Coronary artery (tissue), 2 donors: ENCODE data around the gene JSRP1.

ENCODE experiments used
- DNase-seq: peaks from one replicate; pipeline ENCODE4 v3.0.0-alpha.2; 2017; ENCODE audit warnings: low spot score
- H3K27ac ChIP-seq, 2 donors: fragments of 200-600 bp; sonication (generic); one replicate each; pipeline ENCODE4 v1.5.1; 2016 to 2019
- H3K4me3 ChIP-seq: fragments of 200-600 bp; sonication (generic); 2 replicates; pipeline ENCODE4 v1.5.1; 2016; ENCODE audit warnings: mild to moderate bottlenecking, moderate library complexity
- TF ChIP-seq, protein P1 (sequence below): fragments of 200-600 bp; sonication (generic); IDR thresholded peaks from one replicate; pipeline ENCODE4 v1.5.1; 2019; ENCODE audit warnings: antibody characterized with exemption

The JSRP1 gene

DNA sequence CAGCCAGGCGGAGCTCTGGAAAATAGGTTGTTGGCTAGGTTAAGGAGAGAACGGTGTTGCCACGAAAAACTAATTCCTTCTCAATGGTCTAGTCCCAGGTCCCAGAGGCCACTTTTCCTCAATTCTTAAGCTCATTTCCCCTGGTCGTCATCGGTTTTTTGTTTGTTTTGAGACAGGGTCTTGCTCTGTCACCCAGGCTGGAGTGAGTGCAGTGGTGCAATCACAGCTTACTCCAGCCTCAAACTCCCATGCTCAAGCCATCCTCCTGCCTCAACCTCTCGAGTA lies 18.4 kb downstream of the JSRP1 start:
- DNase-seq = no peak
- TF ChIP-seq, protein P1, sequence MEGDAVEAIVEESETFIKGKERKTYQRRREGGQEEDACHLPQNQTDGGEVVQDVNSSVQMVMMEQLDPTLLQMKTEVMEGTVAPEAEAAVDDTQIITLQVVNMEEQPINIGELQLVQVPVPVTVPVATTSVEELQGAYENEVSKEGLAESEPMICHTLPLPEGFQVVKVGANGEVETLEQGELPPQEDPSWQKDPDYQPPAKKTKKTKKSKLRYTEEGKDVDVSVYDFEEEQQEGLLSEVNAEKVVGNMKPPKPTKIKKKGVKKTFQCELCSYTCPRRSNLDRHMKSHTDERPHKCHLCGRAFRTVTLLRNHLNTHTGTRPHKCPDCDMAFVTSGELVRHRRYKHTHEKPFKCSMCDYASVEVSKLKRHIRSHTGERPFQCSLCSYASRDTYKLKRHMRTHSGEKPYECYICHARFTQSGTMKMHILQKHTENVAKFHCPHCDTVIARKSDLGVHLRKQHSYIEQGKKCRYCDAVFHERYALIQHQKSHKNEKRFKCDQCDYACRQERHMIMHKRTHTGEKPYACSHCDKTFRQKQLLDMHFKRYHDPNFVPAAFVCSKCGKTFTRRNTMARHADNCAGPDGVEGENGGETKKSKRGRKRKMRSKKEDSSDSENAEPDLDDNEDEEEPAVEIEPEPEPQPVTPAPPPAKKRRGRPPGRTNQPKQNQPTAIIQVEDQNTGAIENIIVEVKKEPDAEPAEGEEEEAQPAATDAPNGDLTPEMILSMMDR = no peak
- Histone ChIP-seq H3K4me3 (peak overlapping the region; percentile 98), H3K27ac (no peak overlapping the region)

GRCh38 chr19:2237051-2237868 lies 19.0 kb downstream of the JSRP1 start:
- peak overlapping the region; percentile 98 for H3K4me3 ChIP-seq

DNA sequence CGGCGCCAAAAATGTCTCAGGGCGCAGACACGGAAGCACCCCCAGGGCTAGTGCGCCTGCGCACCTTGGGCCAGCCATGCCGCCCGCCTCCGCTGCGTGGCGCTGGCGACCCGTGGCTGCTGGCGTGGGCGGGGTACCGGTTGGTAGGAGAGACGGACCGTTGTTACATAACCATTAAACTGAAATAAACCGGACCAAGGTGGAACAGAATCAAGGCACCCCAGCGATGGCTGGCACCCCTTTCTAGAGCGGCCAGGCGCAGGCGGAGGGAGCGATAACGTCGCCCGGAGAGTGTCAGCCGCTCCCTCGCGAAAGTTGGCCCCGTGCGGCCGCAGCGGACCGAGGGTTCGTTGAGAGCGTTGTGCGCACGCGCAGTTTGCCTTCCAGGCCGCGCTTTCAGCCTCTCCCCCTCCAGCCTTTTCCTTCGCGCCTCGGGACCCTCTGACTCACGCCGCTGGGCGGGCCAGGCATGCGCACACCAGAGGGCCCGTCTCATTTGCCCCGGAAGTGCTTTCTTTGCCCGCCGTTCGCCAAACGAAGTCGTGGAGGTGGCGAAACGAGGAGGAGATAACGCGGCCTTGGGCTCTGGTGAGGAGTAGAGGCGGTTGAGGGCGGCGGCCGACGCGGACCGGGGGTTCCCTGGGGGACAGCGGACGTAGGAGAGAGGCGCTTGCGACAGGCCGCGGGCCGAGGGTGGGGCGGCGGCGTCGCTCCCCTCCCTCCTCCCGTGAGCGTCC lies 19.7 kb downstream of the JSRP1 start, which contains the start of the genes PLEKHJ1 and SF3A2:
Gene PLEKHJ1, minus strand, starts transcription at position 16 of the 737 bp plus-strand sequence. CDS start 81 bp downstream, outside the sequence.
Gene SF3A2, plus strand, starts transcription at position 511 of the 737 bp plus-strand sequence. CDS start 6,595 bp downstream, outside the sequence.
- Histone ChIP-seq H3K4me3 (peak within 1 kb of the TSS; percentile 98), H3K27ac (peak within 1 kb of the TSS; percentile 98 to 100)
- TF ChIP-seq, protein P1 = peak; percentile 99
- DNase-seq = peak; percentile 98

More at GRCh38 chr19:2237051-2237868, 19.0 kb downstream of the JSRP1 start:
- DNase-seq = no peak
- TF ChIP-seq, protein P1 = no peak
- H3K27ac ChIP-seq = peak overlapping the region; percentile 98 to 100

GRCh38 chr19:2236064-2236313 lies 20.2 kb downstream of the JSRP1 start:
- peak overlapping the region; percentile 98 to 100 for H3K27ac ChIP-seq
- peak overlapping the region; percentile 98 for H3K4me3 ChIP-seq
- TF ChIP-seq, protein P1 = no peak
- DNase-seq = no peak

GRCh38 chr19:2235381-2236063 lies 20.7 kb downstream of the JSRP1 start:
- no peak for DNase-seq
- H3K27ac ChIP-seq = peak overlapping the region; percentile 98 to 100
- TF ChIP-seq, protein P1 = no peak
- H3K4me3 ChIP-seq = peak overlapping the region; percentile 98

GRCh38 chr19:2234996-2235380 lies 21.2 kb downstream of the JSRP1 start:
- DNase-seq = no peak

More at GRCh38 chr19:2234996-2235380, 21.2 kb downstream of the JSRP1 start:
- Histone ChIP-seq H3K27ac (peak overlapping the region; percentile 98 to 100), H3K4me3 (peak overlapping the region; percentile 98)
- TF ChIP-seq, protein P1 = no peak
